GM18498 (cell line): Measurements from ENCODE around the gene PSMB10.
"Not testable (repeated sequence)": the region's sequence is repeated elsewhere in the genome, so short reads cannot be mapped to it uniquely, and the experiment has no call there.

Experiments
- ATAC-seq: cut with Tn5 transposase; IDR thresholded peaks from one replicate; pipeline ENCODE4 v1.9.1; 2021; ENCODE audit warnings: mild to moderate bottlenecking, moderate library complexity; ENCODE audit not compliant: unreplicated experiment

PSMB10 gene

GRCh38 chr16:67943256-67943618, 6.6 kb upstream of the PSMB10 start:
- ATAC-seq = no peak

GRCh38 chr16:67942510-67943255, 6.0 kb upstream of the PSMB10 start:
- ATAC-seq = no peak

- no peak for ATAC-seq
These were observed 5.5 kb upstream of the PSMB10 start for GRCh38 chr16:67942200-67942509.

GRCh38 chr16:67941469-67942199, 5.0 kb upstream of the PSMB10 start:
- ATAC-seq = no peak

GRCh38 chr16:67940446-67941089, 3.9 kb upstream of the PSMB10 start:
- ATAC-seq = no peak

GRCh38 chr16:67939507-67940445, 3.1 kb upstream of the PSMB10 start:
- no peak for ATAC-seq

GRCh38 chr16:67937713-67938112, 1.1 kb upstream of the PSMB10 start:
- not testable (repeated sequence) for ATAC-seq

GRCh38 chr16:67936880-67937605, 393 bp upstream of the PSMB10 start:
- peak; percentile 58 for ATAC-seq

GRCh38 chr16:67935402-67936123, 1.1 kb downstream of the PSMB10 start:
- ATAC-seq = peak; percentile 90

- ATAC-seq = no peak
These were observed 1.6 kb downstream of the PSMB10 start for GRCh38 chr16:67935101-67935401.

- no peak for ATAC-seq
These were observed 2.1 kb downstream of the PSMB10 start for GRCh38 chr16:67934306-67935100.

GRCh38 chr16:67933805-67934204, 2.8 kb downstream of the PSMB10 start:
- no peak for ATAC-seq

- ATAC-seq = no peak
These were observed 4.2 kb downstream of the PSMB10 start for GRCh38 chr16:67932462-67932840.

- ATAC-seq = no peak
These were observed 4.8 kb downstream of the PSMB10 start, which contains the start of gene CTRL for GRCh38 chr16:67931712-67932461. CTRL (minus strand) TSS chr16:67931862; CDS start chr16:67931852, 10 bp downstream.

- no peak for ATAC-seq
These were observed 5.9 kb downstream of the PSMB10 start for GRCh38 chr16:67930678-67931211.

- ATAC-seq = no peak
These were observed 6.5 kb downstream of the PSMB10 start for GRCh38 chr16:67930191-67930590.

GRCh38 chr16:67928561-67929364, 7.9 kb downstream of the PSMB10 start:
- no peak for ATAC-seq
